ENCODE measurements around the gene MTR. TPM values are rescaled to one million over a fixed set of nuclear protein-coding genes. Genes with fewer than 3 reads are reported as not detected.

MTR gene
- total and polyA plus RNA-seq, 10 donors: 4.4 to 65.4 (median 42.0) TPM

DNA sequence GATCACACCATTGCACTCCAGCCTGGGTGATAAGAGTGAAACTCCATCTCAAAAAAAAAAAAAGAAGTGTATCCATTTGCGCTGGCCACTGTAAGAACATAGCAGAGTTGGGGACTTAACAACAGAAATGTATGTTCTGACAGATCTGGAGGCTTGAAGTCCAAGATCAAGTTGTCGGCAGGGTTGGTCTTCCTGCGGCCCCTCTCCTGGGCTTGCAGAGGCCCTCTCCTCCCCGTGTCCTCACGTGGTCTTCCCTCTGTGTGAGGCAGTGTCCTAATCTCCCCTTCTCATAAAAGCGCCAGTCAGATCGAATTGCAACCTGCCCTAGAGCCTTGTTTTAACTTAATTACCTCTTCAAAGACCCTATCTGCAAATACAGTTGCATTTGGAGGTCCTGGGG lies 156.6 kb downstream of the MTR start:
- no peak for TF ChIP-seq POLR2A (IDR thresholded peaks at IDR 0.05)
- TF ChIP-seq POLR2AphosphoS5 (IDR thresholded peaks at IDR 0.05): no peak
- TF ChIP-seq CTCF (IDR thresholded peaks at IDR 0.05 in 8 of 11, conservative IDR thresholded peaks at IDR 0.05 in 3 of 11): no peak
- H3K27me3 ChIP-seq (replicated peaks in 1 of 7): no peaks in the 10 kb centered on the region
- WGBS, 5 donors: 49 to 56% (median 51%) methylated on average over 7 of the region's 7 CpGs

GRCh38 chr1:236952246-236953003 lies 157.3 kb downstream of the MTR start:
- Histone ChIP-seq H3K4me3 (no peak overlapping the region), H3K9me3 (peaks cover 0 to 10% (median 2%) of the 10 kb centered on the region in 8 donors), H3K27ac (no peak overlapping the region), H3K4me1 (no peaks in the 10 kb centered on the region), H3K27me3 (replicated peaks in 1 of 7) (no peaks in the 10 kb centered on the region), H3K36me3 (no peaks in the 10 kb centered on the region)
- TF ChIP-seq CTCF (IDR thresholded peaks at IDR 0.05 in 8 of 11, conservative IDR thresholded peaks at IDR 0.05 in 3 of 11) (no peak), POLR2AphosphoS5 (IDR thresholded peaks at IDR 0.05) (no peak), POLR2A (IDR thresholded peaks at IDR 0.05) (no peak)
- 42 to 46% (median 45%) methylated on average over 9 of the region's 9 CpGs for WGBS, 5 donors
- intact Hi-C loops (cut with DNase I; ENCODE audit: low total_unique reads): no loop called here
- DNase-seq: no peak

More for the DNA sequence above, 156.6 kb downstream of the MTR start:
- no peaks in the 10 kb centered on the region for H3K36me3 ChIP-seq
- intact Hi-C loops (cut with DNase I; ENCODE audit: low total_unique reads): no loop called here
- no peak overlapping the region for H3K27ac ChIP-seq
- H3K9me3 ChIP-seq: peaks cover 0 to 10% (median 2%) of the 10 kb centered on the region in 8 donors
- no peaks in the 10 kb centered on the region for H3K4me1 ChIP-seq
- H3K4me3 ChIP-seq: no peak overlapping the region
- no peak for DNase-seq

GRCh38 chr1:236953151-236953700 lies 158.1 kb downstream of the MTR start:
- WGBS, 5 donors: 68 to 81% (median 71%) methylated on average over 2 of the region's 2 CpGs
- H3K9me3 ChIP-seq: peaks cover 0 to 10% (median 3%) of the 10 kb centered on the region in 8 donors
- H3K4me1 ChIP-seq: no peaks in the 10 kb centered on the region
- no peak overlapping the region for H3K4me3 ChIP-seq
- TF ChIP-seq POLR2AphosphoS5 (IDR thresholded peaks at IDR 0.05) (no peak), CTCF (IDR thresholded peaks at IDR 0.05 in 8 of 11, conservative IDR thresholded peaks at IDR 0.05 in 3 of 11) (no peak), POLR2A (IDR thresholded peaks at IDR 0.05) (no peak)
- no peak overlapping the region for H3K27ac ChIP-seq
- intact Hi-C loops (cut with DNase I; ENCODE audit: low total_unique reads): no loop called here
- H3K27me3 ChIP-seq (replicated peaks in 1 of 7): no peaks in the 10 kb centered on the region
- DNase-seq: no peak
- H3K36me3 ChIP-seq: no peaks in the 10 kb centered on the region

Other genes starting within 250 kb of the MTR start
- 10 to 100 TPM; 26.9 to 51.4 (median 35.3) TPM for gene HEATR1, start 190.8 kb upstream of the MTR start, total RNA-seq
- 1 to 10 TPM; 5.0 to 5.8 (median 5.4) TPM for gene HEATR1, start 190.8 kb upstream of the MTR start, polyA plus RNA-seq
- 1 to 10 TPM in 1 of 7 donors, under 1 TPM in 2, not detected in 4; 0.60 to 1.5 (median 0.70) TPM for gene ACTN2, start 108.8 kb upstream of the MTR start, total RNA-seq
- gene ACTN2, start 108.8 kb upstream of the MTR start, polyA plus RNA-seq: under 1 TPM; 0.19 to 0.67 (median 0.39) TPM
- gene MT1HL1, start 209.1 kb downstream of the MTR start, total RNA-seq: not detected
- gene MT1HL1, start 209.1 kb downstream of the MTR start, polyA plus RNA-seq: not detected
- 1 to 10 TPM; 3.6 to 7.1 (median 4.7) TPM for gene RYR2, start 246.9 kb downstream of the MTR start, total RNA-seq
- gene RYR2, start 246.9 kb downstream of the MTR start, polyA plus RNA-seq: under 1 TPM; 0.12 to 0.26 (median 0.22) TPM